Inferior parietal cortex (tissue), 1 donor: ENCODE data around the gene STXBP2.
A peak's percentile ranks its signal among the peaks of the same experiment; 100 is the strongest.

Source experiments
- DNase-seq: peaks from one replicate; pipeline ENCODE4 v3.0.0-alpha.2; 2016; ENCODE audit errors: extremely low spot score

Gene STXBP2

GRCh38 chr19:7636691-7637373, at the start of gene STXBP2:
Gene STXBP2, plus strand, starts transcription at chr19:7637110. Its CDS starts 40 bp downstream, at chr19:7637150.
- no peak for DNase-seq

- DNase-seq: no peak
Measured at GRCh38 chr19:7589822-7590221, 47.1 kb upstream of the STXBP2 start.

- no peak for DNase-seq
Measured at GRCh38 chr19:7590256-7590655, 46.7 kb upstream of the STXBP2 start.

- no peak for DNase-seq
Measured at GRCh38 chr19:7595466-7596133, 41.3 kb upstream of the STXBP2 start, which contains the start of gene CAMSAP3. Gene CAMSAP3, plus strand, starts transcription at chr19:7595863. Its CDS starts 140 bp downstream, at chr19:7596003.

- no peak for DNase-seq
Measured at GRCh38 chr19:7596211-7596937, 40.5 kb upstream of the STXBP2 start.

- DNase-seq: no peak
Measured at GRCh38 chr19:7597689-7598088, 39.2 kb upstream of the STXBP2 start.

GRCh38 chr19:7598180-7598579, 38.7 kb upstream of the STXBP2 start:
- no peak for DNase-seq

- DNase-seq: no peak
Measured at GRCh38 chr19:7600721-7601120, 36.2 kb upstream of the STXBP2 start.

- DNase-seq: no peak
Measured at GRCh38 chr19:7602240-7602934, 34.5 kb upstream of the STXBP2 start.

- no peak for DNase-seq
Measured at GRCh38 chr19:7602935-7603497, 33.9 kb upstream of the STXBP2 start.

- DNase-seq: no peak
Measured at GRCh38 chr19:7603919-7604318, 33.0 kb upstream of the STXBP2 start.

- peak; percentile 36 for DNase-seq
Measured at GRCh38 chr19:7605490-7606222, 31.3 kb upstream of the STXBP2 start.

- DNase-seq: no peak
Measured at GRCh38 chr19:7606289-7606688, 30.6 kb upstream of the STXBP2 start.

- DNase-seq: no peak
Measured at GRCh38 chr19:7607212-7607873, 29.6 kb upstream of the STXBP2 start.

GRCh38 chr19:7607874-7608560, 28.9 kb upstream of the STXBP2 start:
- DNase-seq: no peak

- no peak for DNase-seq
Measured at GRCh38 chr19:7610491-7611240, 26.2 kb upstream of the STXBP2 start.

- DNase-seq: no peak
Measured at GRCh38 chr19:7611541-7612279, 25.2 kb upstream of the STXBP2 start.
